DOHH2 (cell line): ENCODE measurements around the gene AK8.

Experiments used
- H3F3A ChIP-seq: fragments of 200-600 bp; sonication (generic), shearing (Covaris generic); 2 replicates; pipeline ENCODE4 v1.6.0; 2016; ENCODE audit warnings: antibody characterized with exemption, mild to moderate bottlenecking; ENCODE audit not compliant: control insufficient read depth, insufficient read depth
- H3K27ac ChIP-seq: fragments of 200-600 bp; sonication (generic); 2 replicates; pipeline ENCODE4 v1.5.1; 2014; ENCODE audit warnings: low read depth, mild to moderate bottlenecking, low read length, moderate library complexity
- H3K27me3 ChIP-seq: fragments of 200-600 bp; sonication (generic); 2 replicates; pipeline ENCODE4 v1.6.1; 2014; ENCODE audit warnings: mild to moderate bottlenecking, low read length, mixed read lengths; ENCODE audit not compliant: control insufficient read depth
- H3K36me3 ChIP-seq: fragments of 200-600 bp; sonication (generic); 2 replicates; pipeline ENCODE4 v1.6.1; 2014; ENCODE audit warnings: mild to moderate bottlenecking, low read length, moderate library complexity, mixed read lengths; ENCODE audit not compliant: control insufficient read depth
- H3K4me1 ChIP-seq: fragments of 200-600 bp; sonication (generic); 2 replicates; pipeline ENCODE4 v1.6.1; 2014; ENCODE audit warnings: mild to moderate bottlenecking, low read length, mixed read lengths; ENCODE audit not compliant: control insufficient read depth
- H3K4me2 ChIP-seq: fragments of 200-600 bp; sonication (generic); 2 replicates; pipeline ENCODE4 v1.6.0; 2014; ENCODE audit warnings: mild to moderate bottlenecking, low read length, moderate library complexity
- H3K4me3 ChIP-seq: fragments of 200-600 bp; sonication (generic); 2 replicates; pipeline ENCODE4 v1.5.1; 2014; ENCODE audit warnings: mild to moderate bottlenecking, low read length, mixed read lengths
- H3K79me2 ChIP-seq: fragments of 200-600 bp; sonication (generic); 2 replicates; pipeline ENCODE4 v1.6.1; 2014; ENCODE audit warnings: mild to moderate bottlenecking, low read length, mixed read lengths; ENCODE audit not compliant: control insufficient read depth
- H3K9me2 ChIP-seq: fragments of 200-600 bp; sonication (generic); replicated peaks from 2 replicates; pipeline ENCODE4 v1.6.1; 2014; ENCODE audit warnings: mild to moderate bottlenecking, low read length, mixed read lengths; ENCODE audit not compliant: control insufficient read depth
- H3K9me3 ChIP-seq: fragments of 200-600 bp; sonication (generic); 2 replicates; pipeline ENCODE4 v1.6.1; 2014; ENCODE audit warnings: antibody characterized with exemption, low read length, mixed read lengths; ENCODE audit not compliant: control insufficient read depth, insufficient read depth
- H4K20me1 ChIP-seq: fragments of 200-600 bp; sonication (generic); 2 replicates; pipeline ENCODE4 v1.6.0; 2014; ENCODE audit warnings: low read depth, mild to moderate bottlenecking, antibody characterized with exemption, low read length, moderate library complexity; ENCODE audit not compliant: control insufficient read depth, insufficient read depth
- EZH2phosphoT487 ChIP-seq: fragments of 200-600 bp; sonication (generic); IDR thresholded peaks from 2 replicates; pipeline ENCODE4 v1.6.1; 2017; ENCODE audit warnings: borderline replicate concordance, mild to moderate bottlenecking, antibody characterized with exemption, low read length, moderate library complexity, mixed read lengths
- TF ChIP-seq, protein P1 (sequence below): fragments of 200-600 bp; sonication (generic); IDR thresholded peaks from one replicate; pipeline ENCODE4 v1.5.1; 2014; ENCODE audit warnings: antibody characterized with exemption, mild to moderate bottlenecking, low read depth, low read length; ENCODE audit not compliant: poor library complexity, severe bottlenecking

The AK8 gene

GRCh38 chr9:132811985-132812384 is 66.1 kb downstream of the AK8 start:
- H4K20me1 ChIP-seq: no peaks in the 10 kb centered on the region
- no peak overlapping the region for H3K4me2 ChIP-seq
- peaks cover 16% of the 10 kb centered on the region for H3K4me1 ChIP-seq
- no peaks in the 10 kb centered on the region for H3K9me3 ChIP-seq
- H3K27me3 ChIP-seq: no peaks in the 10 kb centered on the region; the same call in 1 of the 2 replicates
- H3K27ac ChIP-seq: no peak overlapping the region
- TF ChIP-seq, protein P1, sequence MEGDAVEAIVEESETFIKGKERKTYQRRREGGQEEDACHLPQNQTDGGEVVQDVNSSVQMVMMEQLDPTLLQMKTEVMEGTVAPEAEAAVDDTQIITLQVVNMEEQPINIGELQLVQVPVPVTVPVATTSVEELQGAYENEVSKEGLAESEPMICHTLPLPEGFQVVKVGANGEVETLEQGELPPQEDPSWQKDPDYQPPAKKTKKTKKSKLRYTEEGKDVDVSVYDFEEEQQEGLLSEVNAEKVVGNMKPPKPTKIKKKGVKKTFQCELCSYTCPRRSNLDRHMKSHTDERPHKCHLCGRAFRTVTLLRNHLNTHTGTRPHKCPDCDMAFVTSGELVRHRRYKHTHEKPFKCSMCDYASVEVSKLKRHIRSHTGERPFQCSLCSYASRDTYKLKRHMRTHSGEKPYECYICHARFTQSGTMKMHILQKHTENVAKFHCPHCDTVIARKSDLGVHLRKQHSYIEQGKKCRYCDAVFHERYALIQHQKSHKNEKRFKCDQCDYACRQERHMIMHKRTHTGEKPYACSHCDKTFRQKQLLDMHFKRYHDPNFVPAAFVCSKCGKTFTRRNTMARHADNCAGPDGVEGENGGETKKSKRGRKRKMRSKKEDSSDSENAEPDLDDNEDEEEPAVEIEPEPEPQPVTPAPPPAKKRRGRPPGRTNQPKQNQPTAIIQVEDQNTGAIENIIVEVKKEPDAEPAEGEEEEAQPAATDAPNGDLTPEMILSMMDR: no peak
- TF ChIP-seq EZH2phosphoT487: no peak
- H3K9me2 ChIP-seq: no peaks in the 10 kb centered on the region
- no peak overlapping the region for H3K4me3 ChIP-seq
- H3F3A ChIP-seq: no peaks in the 10 kb centered on the region
- H3K36me3 ChIP-seq: no peaks in the 10 kb centered on the region
- no peaks in the 10 kb centered on the region for H3K79me2 ChIP-seq

DNA sequence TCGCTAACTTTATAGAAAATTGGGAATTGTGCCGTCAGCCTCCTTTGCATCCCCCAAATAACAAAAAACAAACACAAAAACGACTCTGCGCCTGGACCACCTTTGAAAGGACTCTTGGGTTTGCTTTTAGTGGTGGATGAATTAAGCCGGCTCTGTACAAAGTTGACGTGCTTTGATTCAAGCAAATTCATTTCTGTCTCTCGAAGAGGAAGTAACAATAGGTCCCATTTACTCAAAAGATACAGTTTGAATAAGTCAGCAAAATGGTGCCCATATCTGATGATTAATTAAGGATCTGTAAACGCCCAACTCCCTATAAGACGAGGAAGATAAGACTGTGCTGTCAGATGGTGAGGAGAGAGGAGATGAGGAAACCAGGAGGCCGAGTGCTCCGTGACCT is 67.8 kb downstream of the AK8 start:
- Histone ChIP-seq H3K27me3 (no peaks in the 10 kb centered on the region; the same call in 1 of the 2 replicates), H3K79me2 (no peaks in the 10 kb centered on the region)

GRCh38 chr9:132809677-132810271 is 68.3 kb downstream of the AK8 start:
- Histone ChIP-seq H3K27ac (no peak overlapping the region), H3K4me3 (no peak overlapping the region), H3K27me3 (no peaks in the 10 kb centered on the region; the same call in 1 of the 2 replicates), H3K9me3 (no peaks in the 10 kb centered on the region), H3K4me2 (no peak overlapping the region), H3K79me2 (no peaks in the 10 kb centered on the region), H3K4me1 (peaks cover 14% of the 10 kb centered on the region), H3K9me2 (no peaks in the 10 kb centered on the region), H4K20me1 (no peaks in the 10 kb centered on the region), H3F3A (no peaks in the 10 kb centered on the region), H3K36me3 (no peaks in the 10 kb centered on the region)
- TF ChIP-seq, protein P1: no peak
- TF ChIP-seq EZH2phosphoT487: no peak

More for the DNA sequence above, 67.8 kb downstream of the AK8 start:
- no peaks in the 10 kb centered on the region for H3K36me3 ChIP-seq
- H3K27ac ChIP-seq: no peak overlapping the region
- no peak overlapping the region for H3K4me2 ChIP-seq
- no peaks in the 10 kb centered on the region for H3K9me2 ChIP-seq
- peaks cover 8% of the 10 kb centered on the region for H3K4me1 ChIP-seq
- no peak for TF ChIP-seq EZH2phosphoT487
- no peaks in the 10 kb centered on the region for H4K20me1 ChIP-seq
- H3K9me3 ChIP-seq: no peaks in the 10 kb centered on the region
- H3F3A ChIP-seq: no peaks in the 10 kb centered on the region
- no peak overlapping the region for H3K4me3 ChIP-seq

DNA sequence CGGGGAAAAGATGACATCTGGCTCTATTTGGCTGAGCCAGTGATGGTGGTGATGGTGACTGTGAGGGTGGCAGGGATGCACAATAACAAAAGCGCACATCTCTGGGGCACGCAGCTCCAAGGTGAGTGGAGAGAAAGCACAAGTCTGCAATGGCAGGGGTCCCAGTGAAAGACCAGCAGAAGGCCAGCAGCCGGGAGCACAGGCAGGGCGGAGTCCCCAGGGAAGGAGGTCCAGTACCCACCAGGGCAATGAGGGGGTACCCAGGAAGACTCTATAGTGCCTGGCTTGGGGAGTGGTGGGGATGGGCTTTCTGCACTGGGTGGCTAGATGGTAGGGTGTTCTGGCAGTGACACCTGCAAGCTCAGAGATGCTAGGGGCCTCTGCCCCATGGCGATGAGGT is 69.4 kb downstream of the AK8 start:
- H3K4me3 ChIP-seq: no peak overlapping the region
- H3K27me3 ChIP-seq: no peaks in the 10 kb centered on the region; the same call in 1 of the 2 replicates
- no peak overlapping the region for H3K4me2 ChIP-seq
- no peak for TF ChIP-seq EZH2phosphoT487
- TF ChIP-seq, protein P1: no peak
- H4K20me1 ChIP-seq: no peaks in the 10 kb centered on the region
- no peaks in the 10 kb centered on the region for H3K79me2 ChIP-seq
- no peaks in the 10 kb centered on the region for H3F3A ChIP-seq
- H3K36me3 ChIP-seq: no peaks in the 10 kb centered on the region
- H3K27ac ChIP-seq: no peak overlapping the region
- no peaks in the 10 kb centered on the region for H3K9me3 ChIP-seq
- H3K9me2 ChIP-seq: no peaks in the 10 kb centered on the region
- H3K4me1 ChIP-seq: peaks cover 20% of the 10 kb centered on the region
